ENCODE results near the gene MCTP1.

The MCTP1 gene

GRCh38 chr5:94749042-94749441 is 535.9 kb downstream of the MCTP1 start:
- Histone ChIP-seq H3K9me3 (ENCODE audit: low read depth, low read length) (no peaks in the 10 kb centered on the region), H3K4me3 (no peak overlapping the region), H3K9ac (ENCODE audit: insufficient read length) (no peak overlapping the region), H3K27ac (no peak overlapping the region), H3K36me3 (ENCODE audit: insufficient read depth, low read length) (no peaks in the 10 kb centered on the region)
- TF ChIP-seq FOXP2 (optimal IDR thresholded peaks at IDR 0.05; ENCODE audit: control extremely low read depth, extremely low read length, insufficient read depth), result no peak
- TF ChIP-seq EZH2 (IDR thresholded peaks at IDR 0.05), result no peak
- TF ChIP-seq POLR2AphosphoS5 (IDR thresholded peaks at IDR 0.05; ENCODE audit: borderline replicate concordance, low read depth, low read length), result no peak
- no peak for DNase-seq (ENCODE audit: low read depth, low spot score)

GRCh38 chr5:94748212-94748611 is 536.7 kb downstream of the MCTP1 start:
- no peaks in the 10 kb centered on the region for H3K9me3 ChIP-seq (ENCODE audit: low read depth, low read length)
- no peak for DNase-seq (ENCODE audit: low read depth, low spot score)
- H3K36me3 ChIP-seq (ENCODE audit: insufficient read depth, low read length), result no peaks in the 10 kb centered on the region
- TF ChIP-seq EZH2 (IDR thresholded peaks at IDR 0.05), result no peak
- TF ChIP-seq FOXP2 (optimal IDR thresholded peaks at IDR 0.05; ENCODE audit: control extremely low read depth, extremely low read length, insufficient read depth), result no peak
- no peak for TF ChIP-seq POLR2AphosphoS5 (IDR thresholded peaks at IDR 0.05; ENCODE audit: borderline replicate concordance, low read depth, low read length)
- no peak overlapping the region for H3K4me3 ChIP-seq
- H3K9ac ChIP-seq (ENCODE audit: insufficient read length), result no peak overlapping the region
- no peak overlapping the region for H3K27ac ChIP-seq

- DNase-seq (ENCODE audit: low read depth, low spot score), result no peak
- Histone ChIP-seq H3K36me3 (ENCODE audit: insufficient read depth, low read length) (no peaks in the 10 kb centered on the region), H3K4me3 (no peak overlapping the region), H3K27ac (no peak overlapping the region), H3K9me3 (ENCODE audit: low read depth, low read length) (no peaks in the 10 kb centered on the region), H3K9ac (ENCODE audit: insufficient read length) (no peak overlapping the region)
- TF ChIP-seq EZH2 (IDR thresholded peaks at IDR 0.05) (no peak), FOXP2 (optimal IDR thresholded peaks at IDR 0.05; ENCODE audit: control extremely low read depth, extremely low read length, insufficient read depth) (no peak), POLR2AphosphoS5 (IDR thresholded peaks at IDR 0.05; ENCODE audit: borderline replicate concordance, low read depth, low read length) (no peak)
These were observed 537.5 kb downstream of the MCTP1 start for GRCh38 chr5:94747371-94747770.

GRCh38 chr5:94746731-94747124 is 538.2 kb downstream of the MCTP1 start:
- Histone ChIP-seq H3K36me3 (ENCODE audit: insufficient read depth, low read length) (no peaks in the 10 kb centered on the region), H3K27ac (no peak overlapping the region), H3K9ac (ENCODE audit: insufficient read length) (no peak overlapping the region), H3K9me3 (ENCODE audit: low read depth, low read length) (no peaks in the 10 kb centered on the region), H3K4me3 (no peak overlapping the region)
- no peak for DNase-seq (ENCODE audit: low read depth, low spot score)
- TF ChIP-seq POLR2AphosphoS5 (IDR thresholded peaks at IDR 0.05; ENCODE audit: borderline replicate concordance, low read depth, low read length) (no peak), EZH2 (IDR thresholded peaks at IDR 0.05) (no peak), FOXP2 (optimal IDR thresholded peaks at IDR 0.05; ENCODE audit: control extremely low read depth, extremely low read length, insufficient read depth) (no peak)

GRCh38 chr5:94745786-94746730 is 538.8 kb downstream of the MCTP1 start:
- H3K4me3 ChIP-seq, result no peak overlapping the region
- no peak for DNase-seq (ENCODE audit: low read depth, low spot score)

GRCh38 chr5:94744906-94745305 is 540.0 kb downstream of the MCTP1 start:
- Histone ChIP-seq H3K9me3 (ENCODE audit: low read depth, low read length) (no peaks in the 10 kb centered on the region), H3K27ac (no peak overlapping the region), H3K9ac (ENCODE audit: insufficient read length) (no peak overlapping the region), H3K36me3 (ENCODE audit: insufficient read depth, low read length) (no peaks in the 10 kb centered on the region), H3K4me3 (no peak overlapping the region)
- no peak for TF ChIP-seq FOXP2 (optimal IDR thresholded peaks at IDR 0.05; ENCODE audit: control extremely low read depth, extremely low read length, insufficient read depth)
- no peak for DNase-seq (ENCODE audit: low read depth, low spot score)

More at GRCh38 chr5:94745786-94746730, 538.8 kb downstream of the MCTP1 start:
- TF ChIP-seq POLR2AphosphoS5 (IDR thresholded peaks at IDR 0.05; ENCODE audit: borderline replicate concordance, low read depth, low read length), result no peak
- no peak for TF ChIP-seq EZH2 (IDR thresholded peaks at IDR 0.05)
- TF ChIP-seq FOXP2 (optimal IDR thresholded peaks at IDR 0.05; ENCODE audit: control extremely low read depth, extremely low read length, insufficient read depth), result no peak
- no peaks in the 10 kb centered on the region for H3K36me3 ChIP-seq (ENCODE audit: insufficient read depth, low read length)
- H3K27ac ChIP-seq, result no peak overlapping the region
- H3K9ac ChIP-seq (ENCODE audit: insufficient read length), result no peak overlapping the region
- H3K9me3 ChIP-seq (ENCODE audit: low read depth, low read length), result no peaks in the 10 kb centered on the region

- TF ChIP-seq EZH2 (IDR thresholded peaks at IDR 0.05), result no peak
- TF ChIP-seq FOXP2 (optimal IDR thresholded peaks at IDR 0.05; ENCODE audit: control extremely low read depth, extremely low read length, insufficient read depth), result no peak
- no peak for TF ChIP-seq POLR2AphosphoS5 (IDR thresholded peaks at IDR 0.05; ENCODE audit: borderline replicate concordance, low read depth, low read length)
- DNase-seq (ENCODE audit: low read depth, low spot score), result no peak
- Histone ChIP-seq H3K9me3 (ENCODE audit: low read depth, low read length) (no peaks in the 10 kb centered on the region), H3K4me3 (no peak overlapping the region), H3K27ac (no peak overlapping the region), H3K36me3 (ENCODE audit: insufficient read depth, low read length) (no peaks in the 10 kb centered on the region), H3K9ac (ENCODE audit: insufficient read length) (no peak overlapping the region)
These were observed 542.0 kb downstream of the MCTP1 start for GRCh38 chr5:94742852-94743251.

- H3K27ac ChIP-seq, result peak overlapping the region; percentile 81
- DNase-seq (ENCODE audit: low read depth, low spot score), result peak; percentile 83
- peak overlapping the region; percentile 51 for H3K4me3 ChIP-seq
- no peaks in the 10 kb centered on the region for H3K36me3 ChIP-seq (ENCODE audit: insufficient read depth, low read length)
- H3K9me3 ChIP-seq (ENCODE audit: low read depth, low read length), result no peaks in the 10 kb centered on the region
- H3K9ac ChIP-seq (ENCODE audit: insufficient read length), result no peak overlapping the region
- no peak for TF ChIP-seq EZH2 (IDR thresholded peaks at IDR 0.05)
- TF ChIP-seq FOXP2 (optimal IDR thresholded peaks at IDR 0.05; ENCODE audit: control extremely low read depth, extremely low read length, insufficient read depth), result peak; percentile 15
- peak; percentile 41; the same call in 1 of the 2 replicates for TF ChIP-seq POLR2AphosphoS5 (IDR thresholded peaks at IDR 0.05; ENCODE audit: borderline replicate concordance, low read depth, low read length)
These were observed 544.6 kb downstream of the MCTP1 start for GRCh38 chr5:94740286-94740685.
